ENCODE data around the gene EPHB1. TPM values are rescaled to one million over a fixed set of nuclear protein-coding genes. Genes with fewer than 3 reads are reported as not detected.
A peak's percentile ranks its signal among the peaks of the same experiment; 100 is the strongest.

The EPHB1 gene
- total RNA-seq, 1 donor from 2014 or later = 6.6 TPM

- ATAC-seq = no peak
These were observed 101.1 kb downstream of the EPHB1 start for GRCh38 chr3:134896141-134896540.

GRCh38 chr3:134896696-134897095, 101.6 kb downstream of the EPHB1 start:
- intact Hi-C loops (cut with DNase I) = no loop called here
- DNase-seq (ENCODE audit: low spot score) (no peak), ATAC-seq (no peak)

More at GRCh38 chr3:134896141-134896540, 101.1 kb downstream of the EPHB1 start:
- DNase-seq (ENCODE audit: low spot score) = no peak
- intact Hi-C loops (cut with DNase I) = no loop called here

GRCh38 chr3:134897391-134898141, 102.5 kb downstream of the EPHB1 start:
- DNase-seq (ENCODE audit: low spot score) (no peak), ATAC-seq (no peak)
- intact Hi-C loops (cut with DNase I) = no loop called here

- ATAC-seq = no peak
- peak; percentile 12 for DNase-seq (ENCODE audit: low spot score)
These were observed 103.2 kb downstream of the EPHB1 start for GRCh38 chr3:134898181-134898754.

GRCh38 chr3:134899786-134900185, 104.7 kb downstream of the EPHB1 start:
- intact Hi-C loops (cut with DNase I) = no loop called here
- no peak for DNase-seq (ENCODE audit: low spot score)

More at GRCh38 chr3:134898181-134898754, 103.2 kb downstream of the EPHB1 start:
- intact Hi-C loops (cut with DNase I) = no loop called here

GRCh38 chr3:134900482-134900881, 105.4 kb downstream of the EPHB1 start:
- DNase-seq (ENCODE audit: low spot score) (peak; percentile 10), ATAC-seq (no peak)
- intact Hi-C loops (cut with DNase I) = no loop called here

More at GRCh38 chr3:134899786-134900185, 104.7 kb downstream of the EPHB1 start:
- ATAC-seq = no peak

GRCh38 chr3:134901461-134901860, 106.4 kb downstream of the EPHB1 start:
- DNase-seq (ENCODE audit: low spot score) (no peak), ATAC-seq (no peak)
- intact Hi-C loops (cut with DNase I) = no loop called here

- ATAC-seq (no peak), DNase-seq (ENCODE audit: low spot score) (no peak)
- intact Hi-C loops (cut with DNase I) = no loop called here
These were observed 108.8 kb downstream of the EPHB1 start for GRCh38 chr3:134903837-134904236.

GRCh38 chr3:134904241-134904771, 109.2 kb downstream of the EPHB1 start:
- intact Hi-C loops (cut with DNase I) = no loop called here
- ATAC-seq (no peak), DNase-seq (ENCODE audit: low spot score) (peak; percentile 14)

- intact Hi-C loops (cut with DNase I) = no loop called here
- DNase-seq (ENCODE audit: low spot score) = peak; percentile 37
- ATAC-seq = no peak
These were observed 110.0 kb downstream of the EPHB1 start for GRCh38 chr3:134904776-134905646.

- DNase-seq (ENCODE audit: low spot score) = no peak
- intact Hi-C loops (cut with DNase I) = no loop called here
- no peak for ATAC-seq
These were observed 110.5 kb downstream of the EPHB1 start for GRCh38 chr3:134905647-134905935.

- intact Hi-C loops (cut with DNase I) = no loop called here
- peak; percentile 15 for DNase-seq (ENCODE audit: low spot score)
- ATAC-seq = no peak
These were observed 113.2 kb downstream of the EPHB1 start for GRCh38 chr3:134908271-134908670.

GRCh38 chr3:134910026-134910425, 115.0 kb downstream of the EPHB1 start:
- DNase-seq (ENCODE audit: low spot score) (peak; percentile 9), ATAC-seq (no peak)
- intact Hi-C loops (cut with DNase I) = no loop called here

- DNase-seq (ENCODE audit: low spot score) (no peak), ATAC-seq (no peak)
- intact Hi-C loops (cut with DNase I) = no loop called here
These were observed 116.8 kb downstream of the EPHB1 start for GRCh38 chr3:134911586-134912548.

- ATAC-seq (no peak), DNase-seq (ENCODE audit: low spot score) (no peak)
- intact Hi-C loops (cut with DNase I) = no loop called here
These were observed 121.4 kb downstream of the EPHB1 start for GRCh38 chr3:134916276-134916961.

- intact Hi-C loops (cut with DNase I) = no loop called here
- DNase-seq (ENCODE audit: low spot score) (no peak), ATAC-seq (no peak)
These were observed 122.6 kb downstream of the EPHB1 start for GRCh38 chr3:134917631-134918030.

- ATAC-seq = no peak
- intact Hi-C loops (cut with DNase I) = no loop called here
- no peak for DNase-seq (ENCODE audit: low spot score)
These were observed 123.4 kb downstream of the EPHB1 start for GRCh38 chr3:134918441-134918840.

GRCh38 chr3:134922101-134922500, 127.0 kb downstream of the EPHB1 start:
- DNase-seq (ENCODE audit: low spot score) (no peak), ATAC-seq (no peak)
- intact Hi-C loops (cut with DNase I) = no loop called here

All from sciatic nerve (tissue), 2 donors.